Karpas-422 (cell line): ENCODE measurements around the gene AOPEP. TPM values are rescaled to one million over a fixed set of nuclear protein-coding genes. Genes with fewer than 3 reads are reported as not detected.

Experiments used
- DNase-seq: peaks from one replicate; pipeline ENCODE4 v3.0.0-alpha.2; 2015
- H2AFZ ChIP-seq: fragments of 200-600 bp; sonication (generic); 2 replicates; pipeline ENCODE4 v1.6.1; 2014; ENCODE audit warnings: antibody characterized with exemption, low read length, mixed read lengths
- H3K27ac ChIP-seq: fragments of 200-600 bp; sonication (generic); 2 replicates; pipeline ENCODE4 v1.5.1; 2014; ENCODE audit warnings: mild to moderate bottlenecking, low read length, moderate library complexity
- H3K27me3 ChIP-seq: fragments of 200-600 bp; sonication (generic); 2 replicates; pipeline ENCODE4 v1.6.1; 2014; ENCODE audit warnings: low read length, mixed read lengths
- H3K36me3 ChIP-seq: fragments of 200-600 bp; sonication (generic); 2 replicates; pipeline ENCODE4 v1.6.1; 2014; ENCODE audit warnings: low read length, mixed read lengths; ENCODE audit not compliant: insufficient read depth
- H3K4me1 ChIP-seq: fragments of 200-600 bp; sonication (generic); 2 replicates; pipeline ENCODE4 v1.6.1; 2014; ENCODE audit warnings: mild to moderate bottlenecking, low read length, mixed read lengths
- H3K4me2 ChIP-seq: fragments of 200-600 bp; sonication (generic); 2 replicates; pipeline ENCODE4 v1.6.1; 2014; ENCODE audit warnings: low read length, low read depth, mild to moderate bottlenecking; ENCODE audit not compliant: poor library complexity, severe bottlenecking
- H3K4me3 ChIP-seq: fragments of 200-600 bp; sonication (generic); 2 replicates; pipeline ENCODE4 v1.5.1; 2014; ENCODE audit warnings: mild to moderate bottlenecking, antibody characterized with exemption, low read length, mixed read lengths
- H3K79me2 ChIP-seq: fragments of 200-600 bp; sonication (generic); 2 replicates; pipeline ENCODE4 v1.6.1; 2014; ENCODE audit warnings: mild to moderate bottlenecking, low read length, mixed read lengths
- H3K9ac ChIP-seq: fragments of 200-600 bp; sonication (generic); 2 replicates; pipeline ENCODE4 v1.6.0; 2014; ENCODE audit warnings: low read length
- H3K9me2 ChIP-seq: fragments of 200-600 bp; sonication (generic), shearing (Covaris generic); replicated peaks from 2 replicates; pipeline ENCODE4 v1.6.0; 2014; ENCODE audit warnings: mild to moderate bottlenecking, low read length, moderate library complexity; ENCODE audit not compliant: insufficient read depth
- H3K9me3 ChIP-seq: fragments of 300-700, 200-600 bp; sonication (generic); 2 replicates; pipeline ENCODE4 v1.6.1; 2014; ENCODE audit warnings: low read length, mixed read lengths
- H4K20me1 ChIP-seq: fragments of 200-600 bp; sonication (generic); 2 replicates; pipeline ENCODE4 v1.6.1; 2014; ENCODE audit warnings: mild to moderate bottlenecking, antibody characterized with exemption, low read length, low read depth; ENCODE audit not compliant: insufficient read depth
- total RNA-seq: library from RNA; depleted of rRNA; stranded (reverse); fragments of >200 nt; shearing (Covaris generic); gene quantifications from 2 replicates; pipeline ENCODE4 v1.2.3, GENCODE V29; 2014; ENCODE audit warnings: low replicate concordance

AOPEP gene
- total RNA-seq, 1 experiment from 2014 or later: 22.7 TPM

- Histone ChIP-seq H3K27me3 (no peaks in the 10 kb centered on the region), H3K9me3 (no peaks in the 10 kb centered on the region), H3K9me2 (no peaks in the 10 kb centered on the region), H3K27ac (peak overlapping the region; percentile 75), H3K36me3 (no peaks in the 10 kb centered on the region), H3K4me3 (no peak overlapping the region), H3K4me1 (peaks cover 30% of the 10 kb centered on the region), H3K9ac (peak overlapping the region; percentile 42), H4K20me1 (no peaks in the 10 kb centered on the region), H2AFZ (no peak overlapping the region), H3K79me2 (no peaks in the 10 kb centered on the region), H3K4me2 (peak overlapping the region; percentile 51)
- peak; percentile 83 for DNase-seq
Observed at GRCh38 chr9:94881940-94882339, 155.4 kb downstream of the AOPEP start.

- H3K4me2 ChIP-seq: no peak overlapping the region
- no peak overlapping the region for H3K9ac ChIP-seq
- H2AFZ ChIP-seq: no peak overlapping the region
- peak overlapping the region; percentile 34 for H3K27ac ChIP-seq
- H3K9me2 ChIP-seq: no peaks in the 10 kb centered on the region
- no peaks in the 10 kb centered on the region for H3K79me2 ChIP-seq
- peaks cover 30% of the 10 kb centered on the region for H3K4me1 ChIP-seq
- H3K4me3 ChIP-seq: no peak overlapping the region
- H3K27me3 ChIP-seq: no peaks in the 10 kb centered on the region
- H3K36me3 ChIP-seq: no peaks in the 10 kb centered on the region
- no peaks in the 10 kb centered on the region for H4K20me1 ChIP-seq
- H3K9me3 ChIP-seq: no peaks in the 10 kb centered on the region
- no peak for DNase-seq
Observed at GRCh38 chr9:94882966-94883641, 156.6 kb downstream of the AOPEP start.

GRCh38 chr9:94885854-94886447, 159.5 kb downstream of the AOPEP start:
- Histone ChIP-seq H3K9me2 (no peaks in the 10 kb centered on the region), H3K27ac (no peak overlapping the region), H3K4me1 (peaks cover 26% of the 10 kb centered on the region), H3K4me2 (no peak overlapping the region), H3K9ac (no peak overlapping the region), H2AFZ (no peak overlapping the region), H3K79me2 (no peaks in the 10 kb centered on the region), H3K36me3 (0 out of 2 replicates have a peak, but pooled peaks cover 2% of the 10 kb centered on the region), H3K9me3 (peaks cover 3% of the 10 kb centered on the region; the same call in 1 of the 2 replicates), H4K20me1 (no peaks in the 10 kb centered on the region), H3K27me3 (no peaks in the 10 kb centered on the region), H3K4me3 (no peak overlapping the region)
- no peak for DNase-seq

- no peak overlapping the region for H3K4me3 ChIP-seq
- no peaks in the 10 kb centered on the region for H3K9me2 ChIP-seq
- no peak overlapping the region for H3K4me2 ChIP-seq
- no peaks in the 10 kb centered on the region for H3K27me3 ChIP-seq
- H2AFZ ChIP-seq: no peak overlapping the region
- H4K20me1 ChIP-seq: no peaks in the 10 kb centered on the region
- no peak overlapping the region for H3K27ac ChIP-seq
- H3K79me2 ChIP-seq: no peaks in the 10 kb centered on the region
- 0 out of 2 replicates have a peak, but pooled peaks cover 4% of the 10 kb centered on the region for H3K36me3 ChIP-seq
- peaks cover 5% of the 10 kb centered on the region; the same call in 1 of the 2 replicates for H3K9me3 ChIP-seq
- no peak overlapping the region for H3K9ac ChIP-seq
- peaks cover 9% of the 10 kb centered on the region for H3K4me1 ChIP-seq
- no peak for DNase-seq
Observed at GRCh38 chr9:94887721-94888120, 161.2 kb downstream of the AOPEP start.

GRCh38 chr9:94888775-94889174, 162.3 kb downstream of the AOPEP start:
- H3K4me1 ChIP-seq: no peaks in the 10 kb centered on the region
- no peaks in the 10 kb centered on the region for H3K27me3 ChIP-seq
- H3K4me2 ChIP-seq: no peak overlapping the region
- no peaks in the 10 kb centered on the region for H3K79me2 ChIP-seq
- H3K4me3 ChIP-seq: no peak overlapping the region
- 0 out of 2 replicates have a peak, but pooled peaks cover 4% of the 10 kb centered on the region for H3K36me3 ChIP-seq
- H3K9me3 ChIP-seq: peaks cover 5% of the 10 kb centered on the region; the same call in 1 of the 2 replicates
- no peaks in the 10 kb centered on the region for H4K20me1 ChIP-seq
- no peaks in the 10 kb centered on the region for H3K9me2 ChIP-seq
- H3K9ac ChIP-seq: no peak overlapping the region
- H3K27ac ChIP-seq: no peak overlapping the region
- no peak overlapping the region for H2AFZ ChIP-seq
- no peak for DNase-seq

- no peak overlapping the region for H2AFZ ChIP-seq
- peaks cover 5% of the 10 kb centered on the region; the same call in 1 of the 2 replicates for H3K9me3 ChIP-seq
- H3K9ac ChIP-seq: no peak overlapping the region
- H3K4me1 ChIP-seq: no peaks in the 10 kb centered on the region
- H3K9me2 ChIP-seq: no peaks in the 10 kb centered on the region
- H3K27ac ChIP-seq: no peak overlapping the region
- 0 out of 2 replicates have a peak, but pooled peaks cover 4% of the 10 kb centered on the region for H3K36me3 ChIP-seq
- no peak for DNase-seq
- H3K4me3 ChIP-seq: no peak overlapping the region
- H3K27me3 ChIP-seq: no peaks in the 10 kb centered on the region
- H3K4me2 ChIP-seq: no peak overlapping the region
- no peaks in the 10 kb centered on the region for H4K20me1 ChIP-seq
- no peaks in the 10 kb centered on the region for H3K79me2 ChIP-seq
Observed at GRCh38 chr9:94889628-94890027, 163.1 kb downstream of the AOPEP start.

GRCh38 chr9:94891183-94891582, 164.7 kb downstream of the AOPEP start:
- Histone ChIP-seq H3K4me3 (no peak overlapping the region), H3K79me2 (no peaks in the 10 kb centered on the region), H3K4me2 (no peak overlapping the region), H3K4me1 (no peaks in the 10 kb centered on the region), H3K9ac (no peak overlapping the region), H3K9me3 (peaks cover 5% of the 10 kb centered on the region; the same call in 1 of the 2 replicates), H3K9me2 (no peaks in the 10 kb centered on the region), H3K27me3 (no peaks in the 10 kb centered on the region), H3K36me3 (0 out of 2 replicates have a peak, but pooled peaks cover 4% of the 10 kb centered on the region), H4K20me1 (no peaks in the 10 kb centered on the region), H3K27ac (no peak overlapping the region), H2AFZ (no peak overlapping the region)
- DNase-seq: no peak

- Histone ChIP-seq H3K36me3 (0 out of 2 replicates have a peak, but pooled peaks cover 4% of the 10 kb centered on the region), H4K20me1 (no peaks in the 10 kb centered on the region), H3K27ac (no peak overlapping the region), H2AFZ (no peak overlapping the region), H3K9ac (no peak overlapping the region), H3K27me3 (no peaks in the 10 kb centered on the region), H3K4me2 (no peak overlapping the region), H3K4me3 (no peak overlapping the region), H3K9me2 (no peaks in the 10 kb centered on the region), H3K9me3 (peaks cover 5% of the 10 kb centered on the region; the same call in 1 of the 2 replicates), H3K79me2 (no peaks in the 10 kb centered on the region), H3K4me1 (no peaks in the 10 kb centered on the region)
- DNase-seq: no peak
Observed at GRCh38 chr9:94892675-94893074, 166.2 kb downstream of the AOPEP start.
